ENCODE measurements around the gene EMILIN2. TPM values are rescaled to one million over a fixed set of nuclear protein-coding genes. Genes with fewer than 3 reads are reported as not detected.

EMILIN2 gene
- total RNA-seq, 4 donors from 2014 or later, result 17.9 to 29.9 (median 22.2) TPM

GRCh38 chr18:2905854-2906703, 59.3 kb downstream of the EMILIN2 start:
- Histone ChIP-seq H3K4me3 (replicated peaks in 1 of 3) (peak overlapping the region; percentile 48 to 57 (median 48)), H3K4me1 (peaks cover 0 to 25% of the 10 kb centered on the region in 2 donors), H3K36me3 (peaks cover 0 to 15% of the 10 kb centered on the region in 2 donors), H3K27ac (peak overlapping the region; percentile 32 to 66 (median 64)), H3K9me3 (no peaks in the 10 kb centered on the region), H3K27me3 (no peaks in the 10 kb centered on the region)
- 16 to 39% methylated on average over 20 to 64 of the region's 92 CpGs for WGBS, 2 donors
- intact Hi-C loops (cut with DNase I), result no loop called here
- peak; percentile 60 to 67 for DNase-seq
- TF ChIP-seq POLR2A (IDR thresholded peaks at IDR 0.05) (peak in 1 of 2 donors; percentile 88), CTCF (IDR thresholded peaks at IDR 0.05) (no peak)

- peak overlapping the region; percentile 32 to 66 (median 64) for H3K27ac ChIP-seq
- H3K36me3 ChIP-seq, result peaks cover 0 to 15% of the 10 kb centered on the region in 2 donors
- DNase-seq, result peak; percentile 55 to 58
- TF ChIP-seq POLR2A (IDR thresholded peaks at IDR 0.05) (peak; percentile 9 to 52), CTCF (IDR thresholded peaks at IDR 0.05) (peak in 2 of 6 experiments; percentile 18 to 36)
- peak overlapping the region; percentile 48 to 57 (median 48) for H3K4me3 ChIP-seq (replicated peaks in 1 of 3)
- no peaks in the 10 kb centered on the region for H3K9me3 ChIP-seq
- no peaks in the 10 kb centered on the region for H3K27me3 ChIP-seq
- 10 to 12% methylated on average over 4 to 14 of the region's 73 CpGs for WGBS, 2 donors
- peaks cover 0 to 25% of the 10 kb centered on the region in 2 donors for H3K4me1 ChIP-seq
- intact Hi-C loops (cut with DNase I), result no loop called here
Observed at GRCh38 chr18:2906704-2907549, 60.1 kb downstream of the EMILIN2 start.

GRCh38 chr18:2907550-2908135, 60.8 kb downstream of the EMILIN2 start:
- no peak for DNase-seq
- Histone ChIP-seq H3K27me3 (no peaks in the 10 kb centered on the region), H3K4me3 (replicated peaks in 1 of 3) (peak overlapping the region in 1 of 3 donors; percentile 57), H3K36me3 (peaks cover 1 to 15% of the 10 kb centered on the region in 2 donors), H3K4me1 (peaks cover 0 to 25% of the 10 kb centered on the region in 2 donors), H3K9me3 (no peaks in the 10 kb centered on the region), H3K27ac (peak overlapping the region in 2 of 3 donors; percentile 64 to 66)
- no peak for TF ChIP-seq CTCF (IDR thresholded peaks at IDR 0.05)
- no peak for TF ChIP-seq POLR2A (IDR thresholded peaks at IDR 0.05)
- 81 to 89% methylated on average over 5 of the region's 5 CpGs for WGBS, 2 donors
- intact Hi-C loops (cut with DNase I), result no loop called here

- Histone ChIP-seq H3K27me3 (no peaks in the 10 kb centered on the region), H3K4me1 (peaks cover 0 to 18% of the 10 kb centered on the region in 2 donors), H3K36me3 (peaks cover 9 to 21% of the 10 kb centered on the region in 2 donors), H3K27ac (no peak overlapping the region), H3K9me3 (no peaks in the 10 kb centered on the region), H3K4me3 (replicated peaks in 1 of 3) (no peak overlapping the region)
- DNase-seq, result no peak
- TF ChIP-seq CTCF (IDR thresholded peaks at IDR 0.05), result no peak
- no peak for TF ChIP-seq POLR2A (IDR thresholded peaks at IDR 0.05)
- intact Hi-C loops (cut with DNase I), result no loop called here
- WGBS, 2 donors, result 91 to 92% methylated on average over 9 of the region's 9 CpGs
Observed at GRCh38 chr18:2908166-2908945, 61.5 kb downstream of the EMILIN2 start.

All from thyroid gland (tissue), 4 donors.